HEK293 (cell line): ENCODE measurements around the gene DCUN1D2.
A peak's percentile ranks its signal among the peaks of the same experiment; 100 is the strongest.

ENCODE experiments used
- EGR2 ChIP-seq: fragments of 450-650 bp; formaldehyde crosslinking; IDR thresholded peaks from 2 replicates; pipeline ENCODE4 v1.5.1; 2016; ENCODE audit warnings: low read depth, missing biosample characterization, missing genetic modification characterization
- FEZF1 ChIP-seq: fragments of 450-650 bp; formaldehyde crosslinking; IDR thresholded peaks from 2 replicates; pipeline ENCODE4 v1.5.1; 2016; ENCODE audit warnings: missing biosample characterization, missing genetic modification characterization
- GFI1B ChIP-seq: fragments of 450-650 bp; formaldehyde crosslinking; IDR thresholded peaks from 2 replicates; pipeline ENCODE4 v1.5.1; 2016; ENCODE audit warnings: missing biosample characterization, missing genetic modification characterization
- KLF1 ChIP-seq: fragments of 450-650 bp; formaldehyde crosslinking; IDR thresholded peaks from 2 replicates; pipeline ENCODE4 v1.5.1; 2016; ENCODE audit warnings: missing biosample characterization, missing genetic modification characterization
- KLF8 ChIP-seq: fragments of 450-650 bp; formaldehyde crosslinking; IDR thresholded peaks from 2 replicates; pipeline ENCODE4 v1.5.1; 2016; ENCODE audit warnings: missing biosample characterization, missing genetic modification characterization
- PRDM10 ChIP-seq: fragments of 450-650 bp; formaldehyde crosslinking; IDR thresholded peaks from 2 replicates; pipeline ENCODE4 v1.5.1; 2016; ENCODE audit warnings: missing biosample characterization, missing genetic modification characterization
- PRDM2 ChIP-seq: fragments of 450-650 bp; formaldehyde crosslinking; IDR thresholded peaks from 2 replicates; pipeline ENCODE4 v1.5.1; 2016; ENCODE audit warnings: missing biosample characterization, missing genetic modification characterization, borderline replicate concordance
- WT1 ChIP-seq: fragments of 450-650 bp; formaldehyde crosslinking; IDR thresholded peaks from 2 replicates; pipeline ENCODE4 v1.5.1; 2016; ENCODE audit warnings: missing biosample characterization, missing genetic modification characterization
- ZBTB11 ChIP-seq: fragments of 450-650 bp; formaldehyde crosslinking; conservative IDR thresholded peaks from 2 replicates; pipeline ENCODE4 v1.5.1; 2016; ENCODE audit warnings: low read depth, missing biosample characterization, missing genetic modification characterization
- ZBTB7A ChIP-seq: fragments of 450-650 bp; formaldehyde crosslinking; IDR thresholded peaks from 2 replicates; pipeline ENCODE4 v1.5.1; 2016; ENCODE audit warnings: low read depth, missing biosample characterization, missing genetic modification characterization
- ZNF10 ChIP-seq: fragments of 450-650 bp; formaldehyde crosslinking; IDR thresholded peaks from 2 replicates; pipeline ENCODE4 v1.5.1; 2017; ENCODE audit warnings: missing biosample characterization, missing genetic modification characterization
- ZNF133 ChIP-seq: fragments of 450-650 bp; formaldehyde crosslinking; IDR thresholded peaks from 2 replicates; pipeline ENCODE4 v1.5.1; 2016; ENCODE audit warnings: missing biosample characterization, missing genetic modification characterization
- ZNF214 ChIP-seq: fragments of 450-650 bp; formaldehyde crosslinking; IDR thresholded peaks from 2 replicates; pipeline ENCODE4 v1.5.1; 2017; ENCODE audit warnings: missing biosample characterization, mild to moderate bottlenecking, missing genetic modification characterization, borderline replicate concordance
- ZNF530 ChIP-seq: fragments of 450-650 bp; formaldehyde crosslinking; IDR thresholded peaks from 2 replicates; pipeline ENCODE4 v1.5.1; 2016; ENCODE audit warnings: low read depth, missing biosample characterization, missing genetic modification characterization
- ZNF548 ChIP-seq: fragments of 450-650 bp; formaldehyde crosslinking; IDR thresholded peaks from 2 replicates; pipeline ENCODE4 v1.5.1; 2016; ENCODE audit warnings: missing biosample characterization, missing genetic modification characterization
- ZNF561 ChIP-seq: fragments of 450-650 bp; IDR thresholded peaks from 2 replicates; pipeline ENCODE4 v1.5.1; 2018; ENCODE audit warnings: missing biosample characterization, missing genetic modification characterization, borderline replicate concordance
- ZNF660 ChIP-seq: fragments of 450-650 bp; IDR thresholded peaks from 2 replicates; pipeline ENCODE4 v1.5.1; 2018; ENCODE audit warnings: missing biosample characterization, mild to moderate bottlenecking, missing genetic modification characterization
- ZNF707 ChIP-seq: fragments of 450-650 bp; formaldehyde crosslinking; IDR thresholded peaks from 2 replicates; pipeline ENCODE4 v1.5.1; 2016; ENCODE audit warnings: missing biosample characterization, missing genetic modification characterization
- ZNF76 ChIP-seq: fragments of 450-650 bp; formaldehyde crosslinking; IDR thresholded peaks from 2 replicates; pipeline ENCODE4; 2016; ENCODE audit warnings: low read depth, missing biosample characterization, missing genetic modification characterization, borderline replicate concordance
- ZNF777 ChIP-seq: fragments of 450-650 bp; formaldehyde crosslinking; IDR thresholded peaks from 2 replicates; pipeline ENCODE4 v1.5.1; 2017; ENCODE audit warnings: missing biosample characterization, missing genetic modification characterization, borderline replicate concordance
- ZNF785 ChIP-seq: fragments of 450-650 bp; formaldehyde crosslinking; IDR thresholded peaks from 2 replicates; pipeline ENCODE4 v1.5.1; 2016; ENCODE audit warnings: missing biosample characterization, missing genetic modification characterization
- ZSCAN4 ChIP-seq: fragments of 450-650 bp; formaldehyde crosslinking; IDR thresholded peaks from 2 replicates; pipeline ENCODE4 v1.5.1; 2017; ENCODE audit warnings: missing biosample characterization, missing genetic modification characterization
- ZSCAN5A ChIP-seq: fragments of 450-650 bp; formaldehyde crosslinking; IDR thresholded peaks from 2 replicates; pipeline ENCODE4 v1.5.1; 2016; ENCODE audit warnings: missing biosample characterization, missing genetic modification characterization

DCUN1D2 gene

GRCh38 chr13:113490496-113491417, at the start of gene DCUN1D2 (continued):
- TF ChIP-seq ZBTB11 (tag by site-specific recombination) (peak; percentile 79), ZBTB7A (tag by site-specific recombination) (peak; percentile 29; the same call in 1 of the 2 replicates), ZNF561 (tag by site-specific recombination) (peak; percentile 95), WT1 (tag by site-specific recombination) (peak; percentile 54; the same call in 1 of the 2 replicates), ZNF530 (tag by site-specific recombination) (no peak), PRDM10 (tag by site-specific recombination) (peak; percentile 60), ZNF214 (no peak), ZNF660 (tag by site-specific recombination) (peak; percentile 82), EGR2 (tag by site-specific recombination) (peak; percentile 71; the same call in 1 of the 2 replicates), ZNF10 (tag by site-specific recombination) (no peak), ZNF548 (no peak), ZNF777 (tag by site-specific recombination) (no peak), PRDM2 (tag by site-specific recombination) (no peak), ZNF707 (no peak), KLF1 (tag by site-specific recombination) (peak; percentile 73), ZSCAN5A (no peak), ZNF133 (tag by site-specific recombination) (no peak), KLF8 (tag by site-specific recombination) (peak; percentile 87; the same call in 1 of the 2 replicates), FEZF1 (tag by site-specific recombination) (no peak), ZSCAN4 (no peak), ZNF785 (tag by site-specific recombination) (peak; percentile 100), GFI1B (tag by site-specific recombination) (no peak), ZNF76 (peak; percentile 88; the same call in 1 of the 2 replicates)
